Transverse colon (tissue), 4 donors: ENCODE measurements around the gene CD244.
"Not testable (repeated sequence)": the region's sequence is repeated elsewhere in the genome, so short reads cannot be mapped to it uniquely, and the experiment has no call there.

ENCODE experiments used
- POLR2A ChIP-seq: fragments of 450-650 bp; IDR thresholded peaks from one replicate; pipeline ENCODE4 v1.6.1; 2016; ENCODE audit warnings: antibody characterized with exemption, mild to moderate bottlenecking, moderate library complexity
- POLR2AphosphoS5 ChIP-seq, 3 donors: sonication (generic); formaldehyde crosslinking; IDR thresholded peaks; one replicate each; pipeline ENCODE4 v1.6.1; 2016; ENCODE audit warnings: antibody characterized with exemption in 3 of 3
- TF ChIP-seq, protein P1 (sequence below), 5 experiments: fragments of 200-600 bp in 3 of 5; fragments of 450-650 bp in 2 of 5; sonication (generic) in 3 of 5; IDR thresholded peaks; 1 replicate in 2 of 5; 2 replicates in 3 of 5; pipeline ENCODE4 v1.5.1; 2016 to 2017; ENCODE audit warnings: antibody characterized with exemption in 5 of 5, inconsistent platforms in 3 of 5, mild to moderate bottlenecking in 2 of 5, moderate library complexity in 1 of 5

DNA sequence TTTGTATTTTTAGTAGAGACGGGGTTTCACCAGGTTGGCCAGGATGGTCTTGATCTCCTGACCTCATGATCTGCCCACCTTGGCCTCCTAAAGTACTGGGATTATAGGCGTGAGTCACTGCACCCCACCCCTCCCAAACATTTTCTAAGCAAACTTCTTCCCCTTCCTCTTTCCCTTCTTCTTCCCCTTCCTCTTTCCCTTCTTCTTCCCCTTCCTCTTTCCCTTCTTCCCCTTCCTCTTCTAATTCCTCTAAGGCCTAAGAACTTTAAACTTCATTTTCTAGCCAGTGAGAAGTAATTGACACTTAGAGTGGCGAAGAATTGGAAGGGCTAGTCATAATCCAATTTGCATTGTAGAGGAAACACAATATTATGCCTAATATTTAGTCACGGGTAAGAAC lies 12.9 kb upstream of the CD244 start:
- TF ChIP-seq, protein P1, sequence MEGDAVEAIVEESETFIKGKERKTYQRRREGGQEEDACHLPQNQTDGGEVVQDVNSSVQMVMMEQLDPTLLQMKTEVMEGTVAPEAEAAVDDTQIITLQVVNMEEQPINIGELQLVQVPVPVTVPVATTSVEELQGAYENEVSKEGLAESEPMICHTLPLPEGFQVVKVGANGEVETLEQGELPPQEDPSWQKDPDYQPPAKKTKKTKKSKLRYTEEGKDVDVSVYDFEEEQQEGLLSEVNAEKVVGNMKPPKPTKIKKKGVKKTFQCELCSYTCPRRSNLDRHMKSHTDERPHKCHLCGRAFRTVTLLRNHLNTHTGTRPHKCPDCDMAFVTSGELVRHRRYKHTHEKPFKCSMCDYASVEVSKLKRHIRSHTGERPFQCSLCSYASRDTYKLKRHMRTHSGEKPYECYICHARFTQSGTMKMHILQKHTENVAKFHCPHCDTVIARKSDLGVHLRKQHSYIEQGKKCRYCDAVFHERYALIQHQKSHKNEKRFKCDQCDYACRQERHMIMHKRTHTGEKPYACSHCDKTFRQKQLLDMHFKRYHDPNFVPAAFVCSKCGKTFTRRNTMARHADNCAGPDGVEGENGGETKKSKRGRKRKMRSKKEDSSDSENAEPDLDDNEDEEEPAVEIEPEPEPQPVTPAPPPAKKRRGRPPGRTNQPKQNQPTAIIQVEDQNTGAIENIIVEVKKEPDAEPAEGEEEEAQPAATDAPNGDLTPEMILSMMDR (IDR thresholded peaks at IDR 0.05): not testable (repeated sequence)
- not testable (repeated sequence) for TF ChIP-seq POLR2A; POLR2AphosphoS5 (IDR thresholded peaks at IDR 0.05)
